Measurements from ENCODE around the gene WSCD2.

WSCD2 gene

DNA sequence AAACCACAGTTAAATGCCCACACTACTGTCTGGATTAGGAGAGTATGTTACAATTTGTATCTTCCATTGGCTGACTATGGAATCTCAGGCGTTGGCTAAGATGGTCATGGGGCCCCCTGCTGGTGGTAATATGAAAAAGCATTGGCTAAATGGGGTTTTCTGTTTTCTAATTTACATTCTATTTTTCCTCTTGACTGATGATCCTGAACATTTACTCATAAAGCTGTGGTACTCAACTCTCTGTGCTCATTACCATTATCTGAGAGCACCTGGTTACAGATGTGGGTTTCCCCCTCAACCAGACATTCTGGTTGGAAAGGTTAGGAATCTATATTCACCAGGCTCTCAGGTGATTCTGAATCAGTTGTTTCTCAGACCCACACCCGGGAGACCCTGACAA lies 64.8 kb downstream of the WSCD2 start:
- no peak for TF ChIP-seq GATA2 (IDR thresholded peaks at IDR 0.05; ENCODE audit: low read depth, low read length)
- no peak for TF ChIP-seq GATA3 (IDR thresholded peaks at IDR 0.05; ENCODE audit: low read depth, low read length)

- no peak for TF ChIP-seq GATA3 (IDR thresholded peaks at IDR 0.05; ENCODE audit: low read depth, low read length)
- TF ChIP-seq GATA2 (IDR thresholded peaks at IDR 0.05; ENCODE audit: low read depth, low read length), result no peak
Measured at GRCh38 chr12:108194585-108194984, 65.5 kb downstream of the WSCD2 start.

DNA sequence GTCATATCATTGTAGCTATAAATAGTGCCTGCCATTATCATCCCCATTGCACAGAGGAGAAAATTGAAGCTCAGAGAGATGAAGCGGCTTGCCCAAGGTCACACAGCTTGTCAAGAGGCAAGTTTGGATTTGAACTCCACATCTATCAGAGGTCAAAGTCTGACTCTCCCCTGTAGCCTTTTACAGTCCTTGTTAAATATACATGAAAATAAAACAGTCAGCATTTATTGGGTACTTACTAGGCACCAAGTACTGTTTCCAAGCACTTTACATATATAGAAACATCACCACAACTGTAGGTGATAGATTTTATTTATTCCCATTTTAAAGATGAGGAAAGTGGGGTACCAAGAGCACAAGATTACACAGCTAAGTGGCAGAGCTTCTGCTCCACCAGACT lies 67.2 kb downstream of the WSCD2 start:
- no peak for TF ChIP-seq GATA2 (IDR thresholded peaks at IDR 0.05; ENCODE audit: low read depth, low read length)
- no peak for TF ChIP-seq GATA3 (IDR thresholded peaks at IDR 0.05; ENCODE audit: low read depth, low read length)

DNA sequence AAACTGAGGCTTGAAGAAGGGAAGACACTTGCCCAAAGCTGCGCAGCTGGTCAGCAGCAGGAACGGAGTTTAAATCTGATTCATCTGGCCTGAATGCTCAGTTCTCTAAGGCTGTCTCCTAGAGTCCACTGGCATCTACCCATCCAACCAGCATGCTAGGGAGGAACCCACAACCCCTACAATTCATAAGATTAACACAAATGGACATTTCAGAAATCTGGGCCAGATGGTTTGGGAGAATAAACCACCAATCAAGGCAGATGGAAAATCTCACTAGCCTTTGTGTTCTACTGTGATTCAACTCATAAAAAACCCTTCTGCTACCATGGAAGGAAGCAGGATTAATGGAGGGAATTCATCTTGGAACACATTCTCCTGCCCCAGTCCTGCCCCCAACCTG lies 67.8 kb downstream of the WSCD2 start:
- TF ChIP-seq GATA3 (IDR thresholded peaks at IDR 0.05; ENCODE audit: low read depth, low read length), result no peak

DNA sequence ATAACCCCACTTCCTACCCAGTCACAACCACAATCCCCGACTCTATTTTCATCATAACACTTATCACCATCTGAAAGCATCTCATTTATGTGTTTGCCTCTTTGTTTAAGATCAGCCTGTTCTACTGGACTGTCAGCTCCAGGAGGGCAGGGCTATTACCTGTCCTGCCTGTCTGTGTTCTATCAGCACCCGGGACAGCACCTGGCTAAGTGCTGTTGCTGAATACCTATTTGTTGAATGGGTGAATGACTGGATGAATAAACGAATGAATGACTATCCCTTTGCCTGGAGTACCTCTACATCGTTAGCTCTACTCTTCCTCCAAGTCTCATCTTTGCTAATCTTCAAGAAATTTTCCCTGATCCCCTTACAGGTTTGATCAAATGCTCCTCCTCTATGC lies 69.0 kb downstream of the WSCD2 start:
- TF ChIP-seq GATA2 (IDR thresholded peaks at IDR 0.05; ENCODE audit: low read depth, low read length) (no peak), GATA3 (IDR thresholded peaks at IDR 0.05; ENCODE audit: low read depth, low read length) (no peak)

DNA sequence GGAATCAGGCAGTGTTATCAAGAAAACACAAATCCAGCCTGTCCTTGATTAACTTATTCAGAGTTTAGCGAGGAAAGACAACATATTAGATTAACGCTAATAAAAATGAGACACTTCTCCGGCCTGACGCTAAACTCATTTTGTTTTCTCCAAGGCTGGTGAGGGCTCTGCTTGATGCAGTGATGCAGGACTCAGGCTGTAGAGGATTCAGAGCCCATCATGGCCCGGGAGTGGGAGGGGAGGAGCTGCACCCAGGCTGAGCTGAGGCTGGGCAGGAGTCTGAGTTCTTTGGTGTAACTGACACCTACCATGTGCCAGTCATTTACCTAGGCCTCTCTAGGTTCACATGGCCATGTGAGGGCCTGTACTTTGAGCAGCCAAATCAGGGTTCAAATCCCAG lies 70.0 kb downstream of the WSCD2 start:
- TF ChIP-seq GATA2 (IDR thresholded peaks at IDR 0.05; ENCODE audit: low read depth, low read length), result no peak
- no peak for TF ChIP-seq GATA3 (IDR thresholded peaks at IDR 0.05; ENCODE audit: low read depth, low read length)

GRCh38 chr12:108201808-108202207 lies 72.7 kb downstream of the WSCD2 start:
- TF ChIP-seq GATA2 (IDR thresholded peaks at IDR 0.05; ENCODE audit: low read depth, low read length) (no peak), GATA3 (IDR thresholded peaks at IDR 0.05; ENCODE audit: low read depth, low read length) (no peak)

DNA sequence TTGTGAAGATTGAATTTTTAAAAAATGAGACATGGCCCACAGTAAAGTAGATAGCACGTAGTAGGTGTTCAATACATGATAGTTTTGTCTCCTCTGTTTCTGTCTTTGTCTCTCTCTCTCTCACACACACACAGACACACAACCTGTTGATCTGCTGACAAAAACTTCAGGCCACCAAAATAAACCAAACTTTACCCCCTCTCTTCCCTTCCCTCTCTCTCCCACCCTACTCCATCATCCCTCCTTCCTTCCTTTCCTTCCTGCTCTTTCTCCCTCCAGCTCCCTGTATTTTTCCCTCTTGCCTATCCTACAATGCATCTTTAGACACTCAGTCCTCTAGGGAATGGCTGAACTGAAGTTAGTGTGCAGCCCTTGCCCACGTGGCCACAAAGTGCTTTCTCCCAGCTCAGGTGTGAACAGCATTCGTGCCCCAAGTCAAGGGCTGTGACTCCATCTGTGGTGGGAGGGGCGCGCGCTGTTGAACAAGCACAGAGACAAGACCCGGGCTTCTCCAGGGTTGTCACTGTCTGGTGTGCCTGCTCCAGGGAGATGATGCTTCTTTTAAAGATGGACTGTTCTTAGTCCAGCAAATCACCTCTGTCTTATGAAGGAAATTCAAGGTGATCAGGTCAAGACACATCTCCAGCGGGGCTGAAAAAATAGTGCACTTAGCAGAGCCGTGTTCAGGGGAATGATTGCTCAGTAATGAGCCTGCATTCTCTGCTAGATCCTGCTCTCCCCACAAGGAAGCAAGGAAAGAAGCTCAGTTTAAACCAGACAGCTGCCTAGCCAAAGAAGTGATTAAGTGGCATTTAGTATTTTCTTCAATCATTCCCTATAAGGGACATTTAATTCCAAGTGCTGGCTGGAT lies 75.3 kb downstream of the WSCD2 start:
- TF ChIP-seq GATA3 (IDR thresholded peaks at IDR 0.05; ENCODE audit: low read depth, low read length) (no peak), GATA2 (IDR thresholded peaks at IDR 0.05; ENCODE audit: low read depth, low read length) (no peak)

GRCh38 chr12:108205864-108206263 lies 76.8 kb downstream of the WSCD2 start:
- TF ChIP-seq GATA2 (IDR thresholded peaks at IDR 0.05; ENCODE audit: low read depth, low read length) (no peak), GATA3 (IDR thresholded peaks at IDR 0.05; ENCODE audit: low read depth, low read length) (no peak)

DNA sequence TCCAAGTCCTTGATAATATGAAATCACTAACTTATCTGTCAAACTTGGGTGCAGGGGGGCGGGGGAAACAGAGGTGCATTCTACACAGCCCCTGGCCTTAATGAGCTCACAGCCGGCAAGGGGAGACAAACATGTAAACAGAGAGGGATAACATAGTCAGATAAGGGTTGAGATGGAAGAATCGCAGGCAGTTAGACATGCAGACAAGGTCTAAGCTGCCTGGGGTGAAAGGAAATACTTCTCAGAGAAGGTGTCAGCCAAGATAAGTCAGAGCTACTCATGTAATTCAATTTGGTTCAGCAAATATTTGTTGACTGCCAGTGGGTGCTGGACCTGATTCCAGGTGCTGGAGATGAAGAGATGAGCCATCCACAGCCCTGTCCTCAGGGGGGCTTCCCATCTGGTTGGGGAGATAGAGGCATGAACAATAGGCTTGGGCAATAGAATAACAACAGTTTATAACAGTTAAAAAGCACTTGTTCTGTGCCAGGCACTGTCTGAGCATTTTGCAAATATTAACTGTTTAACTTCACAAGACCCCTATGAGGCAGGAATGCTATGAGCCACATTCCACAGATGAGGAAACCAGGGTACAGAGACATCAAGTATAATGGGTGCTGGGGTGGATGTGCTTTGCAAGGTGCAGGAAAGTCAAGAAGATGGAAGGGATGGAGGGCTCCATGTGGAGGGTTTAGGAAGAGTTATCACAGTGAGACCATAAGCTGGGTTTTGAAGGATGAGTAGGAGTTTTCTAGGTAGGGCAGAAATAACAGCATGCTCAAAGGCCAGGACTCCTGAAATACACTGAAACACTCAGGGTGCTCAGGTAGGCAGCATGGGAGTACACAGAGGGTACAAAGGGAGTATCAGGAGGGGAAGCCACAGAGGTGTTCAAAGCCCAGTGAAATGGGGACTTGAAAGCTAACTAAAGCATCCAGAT lies 79.0 kb downstream of the WSCD2 start:
- TF ChIP-seq GATA3 (IDR thresholded peaks at IDR 0.05; ENCODE audit: low read depth, low read length) (no peak), GATA2 (IDR thresholded peaks at IDR 0.05; ENCODE audit: low read depth, low read length) (no peak)

GRCh38 chr12:108210001-108210400 lies 80.9 kb downstream of the WSCD2 start:
- TF ChIP-seq GATA2 (IDR thresholded peaks at IDR 0.05; ENCODE audit: low read depth, low read length) (no peak), GATA3 (IDR thresholded peaks at IDR 0.05; ENCODE audit: low read depth, low read length) (no peak)

GRCh38 chr12:108211157-108211556 lies 82.1 kb downstream of the WSCD2 start:
- TF ChIP-seq GATA3 (IDR thresholded peaks at IDR 0.05; ENCODE audit: low read depth, low read length) (no peak), GATA2 (IDR thresholded peaks at IDR 0.05; ENCODE audit: low read depth, low read length) (no peak)

DNA sequence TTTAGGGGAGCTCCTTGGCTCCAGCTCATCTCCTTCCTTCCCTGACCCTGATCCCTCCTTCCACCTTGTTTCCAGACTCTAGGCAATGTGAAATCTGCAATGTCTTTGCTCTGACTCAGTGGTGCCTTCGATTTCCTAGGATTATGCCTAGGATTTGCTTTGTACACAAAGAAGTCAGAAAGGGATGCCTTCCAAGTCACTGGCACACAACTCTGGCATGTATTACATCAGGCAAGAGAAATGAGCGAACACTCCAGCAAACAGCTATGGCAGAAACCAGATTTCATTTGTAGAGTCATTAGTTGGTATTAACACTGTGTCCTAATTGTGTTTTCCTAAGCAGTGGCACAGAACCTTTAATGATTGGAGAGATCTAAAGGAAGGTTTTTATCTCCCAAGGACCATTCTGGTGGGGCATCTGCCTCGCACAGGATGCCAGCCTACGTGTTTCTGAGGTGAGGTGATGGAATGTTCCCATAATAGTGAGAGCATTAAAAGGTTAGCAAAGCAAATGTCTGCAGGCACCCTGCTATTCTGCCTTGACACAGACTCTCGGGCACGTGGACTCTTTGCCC lies 84.9 kb downstream of the WSCD2 start:
- no peak for TF ChIP-seq GATA2 (IDR thresholded peaks at IDR 0.05; ENCODE audit: low read depth, low read length)
- no peak for TF ChIP-seq GATA3 (IDR thresholded peaks at IDR 0.05; ENCODE audit: low read depth, low read length)

- TF ChIP-seq GATA2 (IDR thresholded peaks at IDR 0.05; ENCODE audit: low read depth, low read length) (no peak), GATA3 (IDR thresholded peaks at IDR 0.05; ENCODE audit: low read depth, low read length) (no peak)
Measured at GRCh38 chr12:108214486-108214885, 85.4 kb downstream of the WSCD2 start.
